Stimulated activated memory B cell treated with anti-CD40 and anti-IgM and Interleukin-4, amounts not matched to agents 10 μg/mL and 1 μg/mL and 100 μg/mL, for 72 hours (primary cell): Measurements from ENCODE around the gene ARHGAP9.
"Not testable (repeated sequence)": the region's sequence is repeated elsewhere in the genome, so short reads cannot be mapped to it uniquely, and the experiment has no call there.

Experiments
- ATAC-seq: fragments of 150-1000 bp; cut with Tn5 transposase; 2 replicates; pipeline ENCODE4 v1.10.0; 2021
- H3K27ac Mint-ChIP-seq: one replicate; pipeline ENCODE4 v1.8.0; 2022; ENCODE audit warnings: mild to moderate bottlenecking, mixed read lengths
- H3K27me3 Mint-ChIP-seq: one replicate; pipeline ENCODE4 v1.8.0; 2022; ENCODE audit warnings: mixed read lengths
- H3K36me3 Mint-ChIP-seq: one replicate; pipeline ENCODE4 v1.8.0; 2022; ENCODE audit warnings: mixed read lengths
- H3K4me1 Mint-ChIP-seq: one replicate; pipeline ENCODE4 v1.8.0; 2022; ENCODE audit warnings: mixed read lengths
- H3K4me3 Mint-ChIP-seq: one replicate; pipeline ENCODE4 v1.8.0; 2022; ENCODE audit warnings: mild to moderate bottlenecking, moderate library complexity, mixed read lengths
- H3K9me3 Mint-ChIP-seq: one replicate; pipeline ENCODE4 v1.8.0; 2022; ENCODE audit warnings: mixed read lengths

Gene ARHGAP9

DNA sequence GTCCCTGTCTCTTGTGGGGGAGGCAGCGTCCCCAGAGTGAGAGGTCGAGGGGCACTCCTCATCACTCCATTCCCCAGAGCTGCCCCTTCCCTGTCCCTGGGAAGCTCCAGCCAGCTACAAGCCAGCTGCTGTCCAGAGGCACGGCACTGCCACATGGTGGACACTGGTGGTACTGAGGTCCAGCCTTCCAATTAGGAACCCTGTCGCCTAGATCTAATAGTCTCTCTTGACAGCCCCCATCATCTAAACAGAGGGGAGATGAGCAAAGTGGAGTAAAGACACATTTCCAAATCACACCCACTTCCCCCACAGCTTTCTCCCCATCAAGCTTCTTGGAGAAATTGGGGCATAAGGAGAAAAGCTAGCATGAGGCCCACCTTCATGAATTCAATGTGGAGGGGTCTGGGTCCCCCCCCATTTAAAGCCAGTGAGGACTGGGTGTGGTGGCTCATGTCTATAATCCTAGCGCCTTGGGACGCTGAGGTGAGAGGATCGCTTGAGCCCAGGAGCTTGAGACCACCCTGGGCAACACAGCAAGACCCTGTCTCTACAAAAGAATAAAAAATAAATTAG, 26.6 kb downstream of the ARHGAP9 start:
- H3K4me3 Mint-ChIP-seq: no peak overlapping the region
- H3K9me3 Mint-ChIP-seq: no peaks in the 10 kb centered on the region
- H3K27me3 Mint-ChIP-seq: no peaks in the 10 kb centered on the region
- H3K27ac Mint-ChIP-seq: peak overlapping the region; percentile 71
- ATAC-seq: peak; percentile 31
- H3K4me1 Mint-ChIP-seq: peaks cover 30% of the 10 kb centered on the region
- no peaks in the 10 kb centered on the region for H3K36me3 Mint-ChIP-seq

DNA sequence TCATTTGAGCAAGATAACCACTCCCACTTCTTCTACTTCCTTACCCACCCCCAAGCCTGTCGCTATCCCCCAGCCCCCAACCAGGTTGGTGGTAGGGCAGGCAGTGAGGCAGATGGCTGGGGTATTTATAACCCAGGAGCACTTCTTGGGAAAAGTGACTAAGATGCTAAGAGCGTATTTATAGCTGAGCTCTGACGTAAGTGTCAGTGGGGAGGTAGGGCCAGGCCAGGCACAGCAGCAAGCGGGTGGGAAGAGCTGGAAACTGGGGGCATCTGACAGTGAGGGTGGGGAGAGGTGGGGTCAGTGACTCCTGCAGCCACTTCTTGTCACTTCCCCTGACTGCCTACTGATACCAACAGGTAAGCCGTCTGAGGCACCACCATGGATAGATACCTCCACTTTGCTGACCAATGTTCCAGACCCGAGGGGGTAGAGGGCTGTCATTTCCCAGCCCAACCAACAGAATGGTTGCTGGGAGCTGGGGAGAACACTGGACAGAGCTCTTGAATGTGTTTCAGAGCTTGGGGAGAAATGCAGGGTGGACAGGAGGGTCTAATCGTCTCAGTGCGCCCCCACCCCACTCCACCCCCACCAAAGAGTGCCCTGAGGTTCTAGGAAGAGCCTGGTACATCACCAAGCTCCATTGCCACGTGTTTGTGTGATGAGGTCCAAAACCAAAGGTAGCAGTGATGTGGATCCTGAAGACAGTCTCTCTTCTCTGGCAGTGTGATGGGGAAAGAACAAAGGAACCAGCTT, 27.3 kb downstream of the ARHGAP9 start:
- Mint-ChIP-seq H3K9me3 (no peaks in the 10 kb centered on the region), H3K36me3 (no peaks in the 10 kb centered on the region), H3K27me3 (no peaks in the 10 kb centered on the region), H3K4me3 (peak overlapping the region; percentile 38), H3K4me1 (peaks cover 28% of the 10 kb centered on the region), H3K27ac (peak overlapping the region; percentile 71)
- peak; percentile 76 for ATAC-seq

DNA sequence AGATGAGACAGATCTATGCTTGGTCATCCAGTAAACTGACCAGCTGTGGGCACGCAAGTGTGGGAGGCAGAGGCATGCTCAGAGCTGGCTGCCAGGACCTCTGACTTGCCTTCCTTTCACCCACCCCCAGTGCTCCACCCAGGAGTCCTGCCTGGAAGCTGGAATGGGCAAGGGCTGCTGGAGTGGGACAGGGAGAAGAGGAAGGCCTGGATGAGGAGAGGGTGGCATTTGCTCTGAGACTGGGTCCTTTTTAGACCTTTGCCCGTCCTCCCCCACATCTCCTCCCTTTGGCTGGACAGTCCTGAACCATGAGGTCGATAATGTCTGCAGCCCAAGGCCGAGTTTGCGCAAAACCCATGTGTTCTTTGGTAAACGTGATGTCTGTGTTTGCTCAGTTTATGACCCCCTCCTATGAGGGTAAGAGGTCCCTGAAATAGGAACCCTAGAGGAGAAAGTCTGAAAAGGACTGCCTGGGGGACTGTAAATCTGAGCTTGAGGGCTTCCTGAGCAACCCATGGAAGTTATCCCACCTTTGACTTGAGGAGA, 28.4 kb downstream of the ARHGAP9 start:
- Mint-ChIP-seq H3K36me3 (no peaks in the 10 kb centered on the region), H3K27me3 (no peaks in the 10 kb centered on the region), H3K9me3 (no peaks in the 10 kb centered on the region), H3K4me3 (no peak overlapping the region), H3K4me1 (peaks cover 22% of the 10 kb centered on the region), H3K27ac (peak overlapping the region; percentile 26)
- no peak for ATAC-seq

DNA sequence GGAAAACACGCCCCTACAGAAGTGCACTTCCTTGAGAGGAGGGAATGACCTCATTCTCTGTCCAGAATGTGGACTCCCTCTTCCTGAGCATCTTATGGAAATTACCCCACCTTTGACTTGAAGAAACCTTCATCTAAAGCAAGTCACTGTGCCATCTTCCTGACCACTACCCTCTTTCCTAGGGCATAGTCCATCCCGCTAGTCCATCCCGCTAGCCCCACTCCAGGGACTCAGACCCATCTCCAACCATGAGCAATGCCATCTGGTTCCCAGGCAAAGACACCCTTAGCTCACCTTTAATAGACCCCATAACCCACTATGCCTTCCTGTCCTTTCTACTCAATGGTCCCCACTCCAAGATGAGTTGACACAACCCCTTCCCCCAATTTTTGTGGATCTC, 29.6 kb downstream of the ARHGAP9 start:
- Mint-ChIP-seq H3K9me3 (no peaks in the 10 kb centered on the region), H3K36me3 (no peaks in the 10 kb centered on the region), H3K4me3 (no peak overlapping the region), H3K27ac (peak overlapping the region; percentile 26), H3K4me1 (peaks cover 17% of the 10 kb centered on the region), H3K27me3 (no peaks in the 10 kb centered on the region)
- ATAC-seq: no peak

DNA sequence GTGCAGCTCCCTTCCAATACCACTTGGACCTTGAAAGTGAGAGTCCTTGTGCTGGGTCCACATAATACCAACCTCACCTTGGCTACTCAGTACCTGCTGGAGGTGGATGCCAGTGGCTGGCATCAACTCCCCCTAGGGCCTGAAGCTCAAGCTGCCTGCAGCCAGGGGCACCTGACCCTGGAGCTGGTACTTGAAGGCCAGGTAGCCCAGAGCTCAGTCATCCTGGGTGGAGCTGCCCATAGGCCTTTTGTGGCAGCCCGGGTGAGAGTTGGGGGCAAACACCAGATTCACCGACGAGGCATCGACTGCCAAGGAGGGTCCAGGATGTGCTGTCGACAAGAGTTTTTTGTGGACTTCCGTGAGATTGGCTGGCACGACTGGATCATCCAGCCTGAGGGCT, 30.3 kb downstream of the ARHGAP9 start:
- Mint-ChIP-seq H3K9me3 (no peaks in the 10 kb centered on the region), H3K27ac (no peak overlapping the region), H3K4me3 (no peak overlapping the region), H3K4me1 (peaks cover 20% of the 10 kb centered on the region), H3K27me3 (no peaks in the 10 kb centered on the region), H3K36me3 (no peaks in the 10 kb centered on the region)
- ATAC-seq: no peak

DNA sequence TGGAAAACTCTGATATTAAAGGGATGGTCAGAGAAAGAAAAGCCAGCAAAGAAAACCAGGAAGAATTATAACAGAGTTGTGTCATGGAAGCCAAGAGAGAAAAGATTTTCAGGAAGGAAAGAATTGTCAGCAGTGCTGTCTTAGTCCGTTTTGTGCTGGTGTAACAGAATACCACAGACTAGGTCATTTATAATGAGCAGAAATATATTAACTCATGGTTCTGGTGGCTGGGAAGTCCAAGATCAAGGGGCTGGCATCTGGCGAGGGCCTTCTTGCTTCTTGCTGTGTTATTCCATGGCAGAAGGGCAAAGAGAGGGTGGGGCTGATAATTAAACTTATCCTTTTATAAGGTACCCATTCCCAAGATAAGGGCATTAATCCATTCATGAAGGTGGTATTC, 31.0 kb downstream of the ARHGAP9 start:
- no peak overlapping the region for H3K27ac Mint-ChIP-seq
- no peak for ATAC-seq
- no peaks in the 10 kb centered on the region for H3K36me3 Mint-ChIP-seq
- H3K9me3 Mint-ChIP-seq: no peaks in the 10 kb centered on the region
- H3K27me3 Mint-ChIP-seq: no peaks in the 10 kb centered on the region
- peaks cover 20% of the 10 kb centered on the region for H3K4me1 Mint-ChIP-seq
- H3K4me3 Mint-ChIP-seq: no peak overlapping the region

DNA sequence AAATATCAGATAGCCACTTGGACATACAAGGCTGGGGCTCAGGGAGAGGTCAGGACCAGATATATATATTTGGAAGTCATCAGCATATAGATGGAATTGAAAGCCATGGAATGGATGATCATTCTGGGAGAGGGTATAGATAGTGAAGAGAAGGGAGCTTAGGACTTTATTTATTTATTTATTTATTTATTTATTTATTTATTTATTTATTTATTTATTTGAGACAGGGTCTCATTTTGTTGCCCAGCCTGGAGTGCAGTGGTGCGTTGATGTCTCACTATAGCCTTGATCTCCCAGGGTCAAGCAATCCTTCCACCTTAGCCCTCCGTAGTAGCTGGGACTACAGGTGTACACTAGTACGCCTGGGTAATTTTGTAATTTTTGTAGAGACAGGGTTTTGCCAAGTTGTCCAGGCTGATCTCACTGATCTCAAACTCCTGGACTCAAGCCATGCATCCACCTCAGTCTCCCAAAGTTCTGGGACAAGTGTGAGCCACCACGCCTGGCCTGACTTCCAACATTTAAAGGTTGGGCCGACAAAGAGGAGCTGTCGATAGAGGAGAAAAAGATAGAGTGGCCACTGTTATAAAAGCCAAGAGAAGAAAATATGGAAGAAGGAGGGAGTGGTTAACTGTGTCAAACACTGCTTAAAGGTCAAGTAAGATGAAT, 33.2 kb downstream of the ARHGAP9 start:
- no peak for ATAC-seq
- Mint-ChIP-seq H3K4me3 (no peak overlapping the region), H3K27me3 (no peaks in the 10 kb centered on the region), H3K9me3 (no peaks in the 10 kb centered on the region), H3K36me3 (peaks cover 6% of the 10 kb centered on the region), H3K4me1 (peaks cover 14% of the 10 kb centered on the region), H3K27ac (no peak overlapping the region)

DNA sequence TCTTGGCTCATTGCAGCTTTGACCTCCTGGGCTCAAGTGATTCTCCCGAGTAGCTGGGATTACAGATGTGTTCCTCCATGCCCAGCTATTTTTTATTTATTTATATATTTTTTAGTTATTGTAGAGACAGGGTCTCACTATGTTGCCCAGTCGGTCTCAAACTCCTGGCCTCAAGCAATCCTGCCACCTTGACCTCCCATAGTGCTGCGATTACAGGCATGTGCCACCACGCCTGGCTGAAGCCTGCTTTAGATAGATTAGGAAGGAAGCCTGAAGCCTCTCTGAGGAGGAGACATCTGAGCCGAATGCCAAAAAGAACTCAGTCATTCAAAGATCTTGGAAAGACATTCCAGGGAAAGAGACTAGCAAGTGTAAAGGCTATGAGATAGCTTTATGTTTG, 34.9 kb downstream of the ARHGAP9 start:
- Mint-ChIP-seq H3K27me3 (peaks cover 8% of the 10 kb centered on the region), H3K4me3 (no peak overlapping the region), H3K27ac (peak overlapping the region; percentile 6), H3K36me3 (peaks cover 6% of the 10 kb centered on the region), H3K9me3 (peaks cover 4% of the 10 kb centered on the region), H3K4me1 (peaks cover 8% of the 10 kb centered on the region)
- no peak for ATAC-seq

DNA sequence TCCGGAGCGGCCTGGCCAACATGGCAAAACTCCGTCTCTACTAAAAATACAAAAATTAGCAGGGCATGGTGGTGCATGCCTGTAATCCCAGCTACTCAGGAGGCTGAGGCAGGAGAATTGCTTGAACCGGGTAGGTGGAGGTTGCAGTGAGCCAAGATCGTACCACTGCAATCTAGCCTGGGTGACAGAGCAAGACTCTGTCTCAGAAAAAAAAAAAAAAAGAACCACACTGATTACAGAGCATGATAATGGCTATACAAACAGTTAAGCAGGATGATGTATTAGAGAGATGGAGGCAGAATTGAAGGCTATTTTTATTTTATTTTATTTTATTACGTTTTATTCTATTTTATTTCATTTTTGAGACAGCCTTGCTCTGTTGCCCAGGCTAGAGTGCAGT, 35.3 kb downstream of the ARHGAP9 start:
- not testable (repeated sequence) for H3K4me1 Mint-ChIP-seq, H3K9me3 Mint-ChIP-seq, H3K36me3 Mint-ChIP-seq, ATAC-seq, H3K27me3 Mint-ChIP-seq, H3K4me3 Mint-ChIP-seq, H3K27ac Mint-ChIP-seq

DNA sequence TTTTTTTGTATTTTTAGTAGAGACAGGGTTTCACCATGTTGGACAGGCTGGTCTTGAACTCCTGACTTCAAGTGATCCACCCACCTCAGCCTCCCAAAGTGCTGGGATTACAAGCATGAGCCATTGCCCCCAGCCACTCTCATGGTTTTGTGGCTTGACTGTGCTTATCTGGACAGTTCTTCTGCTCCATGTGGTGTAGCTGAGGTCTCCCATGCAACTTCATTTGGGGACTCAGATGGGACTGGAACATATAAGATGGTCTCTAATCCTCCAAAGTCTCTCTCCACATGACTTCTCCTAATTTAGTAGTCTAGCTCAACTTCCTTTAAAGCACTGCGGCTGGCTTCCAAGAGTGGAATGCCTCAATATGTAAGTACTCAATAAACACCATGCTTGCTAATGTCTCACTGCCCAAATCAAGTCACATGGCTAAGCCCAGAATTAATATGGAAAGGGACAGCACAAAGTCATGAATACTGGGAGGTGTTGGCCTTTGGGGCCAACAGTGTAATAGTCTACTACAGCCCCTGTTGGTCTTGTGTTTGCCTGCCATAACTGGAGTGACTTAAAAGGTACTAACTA, 37.7 kb downstream of the ARHGAP9 start:
- no peak for ATAC-seq
- Mint-ChIP-seq H3K27ac (no peak overlapping the region), H3K9me3 (peaks cover 4% of the 10 kb centered on the region), H3K4me3 (no peak overlapping the region), H3K4me1 (peaks cover 8% of the 10 kb centered on the region), H3K36me3 (peaks cover 6% of the 10 kb centered on the region), H3K27me3 (peaks cover 8% of the 10 kb centered on the region)

DNA sequence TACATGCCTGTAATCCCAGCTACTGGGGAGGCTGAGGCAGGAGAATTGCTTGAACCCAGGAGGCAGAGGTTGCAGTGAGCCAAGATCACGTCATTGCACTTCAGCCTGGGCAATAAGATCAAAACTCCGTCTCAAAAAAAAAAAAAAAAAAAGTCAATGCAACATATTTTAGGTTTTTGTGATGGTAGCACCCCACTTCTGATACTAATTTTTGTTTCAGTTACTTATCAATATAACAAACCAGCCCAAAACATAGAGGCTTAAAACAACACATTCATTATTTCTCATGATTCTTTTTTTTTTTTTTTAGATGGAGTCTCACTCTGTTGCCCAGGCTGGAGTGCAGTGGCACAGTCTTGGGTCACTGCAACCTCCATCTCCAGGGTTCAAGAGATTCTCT, 38.3 kb downstream of the ARHGAP9 start:
- not testable (repeated sequence) for H3K4me1 Mint-ChIP-seq, H3K36me3 Mint-ChIP-seq, H3K27ac Mint-ChIP-seq, H3K27me3 Mint-ChIP-seq, ATAC-seq, H3K9me3 Mint-ChIP-seq, H3K4me3 Mint-ChIP-seq

DNA sequence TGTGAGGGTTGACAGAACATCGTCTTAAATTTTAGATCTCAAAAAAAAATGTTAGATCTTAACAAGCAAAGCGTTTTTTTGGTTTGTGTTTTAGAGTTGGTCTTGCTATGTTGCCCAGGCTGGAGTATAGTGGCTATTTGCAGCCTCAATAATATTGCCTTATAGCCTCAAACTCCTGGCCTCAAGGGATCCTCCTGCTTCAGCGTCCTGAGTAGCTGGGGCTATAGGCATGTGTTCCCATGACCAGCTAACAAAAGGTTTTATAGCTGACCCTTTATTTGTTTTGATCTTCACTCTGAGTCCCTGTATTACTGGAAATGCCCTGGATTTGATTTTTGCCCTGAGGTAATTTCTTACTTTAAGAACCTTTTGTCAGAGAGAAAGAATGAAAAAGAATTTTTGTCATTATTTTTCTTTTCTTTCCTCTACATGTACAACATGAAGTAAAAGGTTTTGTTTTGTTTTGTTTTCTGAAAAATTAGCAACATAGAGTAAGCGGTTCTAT, 39.9 kb downstream of the ARHGAP9 start:
- H3K27me3 Mint-ChIP-seq: peaks cover 8% of the 10 kb centered on the region
- H3K4me3 Mint-ChIP-seq: no peak overlapping the region
- no peak for ATAC-seq
- peaks cover 4% of the 10 kb centered on the region for H3K9me3 Mint-ChIP-seq
- H3K36me3 Mint-ChIP-seq: peaks cover 6% of the 10 kb centered on the region
- no peak overlapping the region for H3K27ac Mint-ChIP-seq
- peaks cover under 1% of the 10 kb centered on the region for H3K4me1 Mint-ChIP-seq

DNA sequence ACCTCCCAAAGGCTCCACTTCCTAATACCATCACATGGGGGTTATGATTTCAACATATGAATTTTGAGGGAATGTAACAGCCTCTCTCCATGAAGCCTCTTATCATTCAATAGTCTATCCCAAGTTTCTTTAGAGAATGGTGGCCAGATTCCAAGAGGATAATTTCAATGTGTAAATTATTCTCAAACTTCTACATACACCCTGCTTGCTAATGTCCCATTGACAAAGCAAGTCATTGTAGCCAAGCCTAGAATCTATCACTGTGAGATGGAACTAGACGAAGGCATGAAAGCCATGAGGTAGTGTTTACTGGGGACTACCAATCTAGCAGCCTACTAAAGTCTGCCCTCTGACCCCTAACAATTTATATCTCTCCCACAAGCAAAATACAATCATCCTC, 41.3 kb downstream of the ARHGAP9 start:
- Mint-ChIP-seq H3K9me3 (peaks cover 4% of the 10 kb centered on the region), H3K36me3 (peaks cover 6% of the 10 kb centered on the region), H3K27me3 (peaks cover 8% of the 10 kb centered on the region), H3K4me1 (no peaks in the 10 kb centered on the region), H3K27ac (no peak overlapping the region), H3K4me3 (no peak overlapping the region)
- no peak for ATAC-seq

DNA sequence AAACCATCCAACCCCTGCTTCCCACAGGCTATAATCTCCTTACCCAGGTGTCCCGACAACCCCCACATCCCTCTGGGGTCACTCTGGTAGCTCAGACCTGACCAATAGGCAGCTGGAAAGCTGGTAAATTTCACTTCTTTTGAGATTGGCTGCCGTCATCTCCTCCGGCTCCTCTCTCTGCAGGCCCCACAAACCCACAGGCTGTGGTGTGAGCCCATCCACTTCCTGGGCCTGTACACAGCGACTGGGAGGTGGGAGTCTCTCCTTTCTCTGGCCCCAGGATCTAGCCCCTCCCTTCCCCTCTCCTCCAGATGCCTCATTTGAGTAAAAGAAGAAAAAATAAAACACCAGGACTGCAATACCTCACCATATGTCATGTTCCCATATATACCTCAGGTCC, 44.4 kb downstream of the ARHGAP9 start:
- no peak for ATAC-seq
- no peaks in the 10 kb centered on the region for H3K9me3 Mint-ChIP-seq
- H3K36me3 Mint-ChIP-seq: no peaks in the 10 kb centered on the region
- H3K4me3 Mint-ChIP-seq: no peak overlapping the region
- H3K4me1 Mint-ChIP-seq: peaks cover 10% of the 10 kb centered on the region
- no peaks in the 10 kb centered on the region for H3K27me3 Mint-ChIP-seq
- no peak overlapping the region for H3K27ac Mint-ChIP-seq

DNA sequence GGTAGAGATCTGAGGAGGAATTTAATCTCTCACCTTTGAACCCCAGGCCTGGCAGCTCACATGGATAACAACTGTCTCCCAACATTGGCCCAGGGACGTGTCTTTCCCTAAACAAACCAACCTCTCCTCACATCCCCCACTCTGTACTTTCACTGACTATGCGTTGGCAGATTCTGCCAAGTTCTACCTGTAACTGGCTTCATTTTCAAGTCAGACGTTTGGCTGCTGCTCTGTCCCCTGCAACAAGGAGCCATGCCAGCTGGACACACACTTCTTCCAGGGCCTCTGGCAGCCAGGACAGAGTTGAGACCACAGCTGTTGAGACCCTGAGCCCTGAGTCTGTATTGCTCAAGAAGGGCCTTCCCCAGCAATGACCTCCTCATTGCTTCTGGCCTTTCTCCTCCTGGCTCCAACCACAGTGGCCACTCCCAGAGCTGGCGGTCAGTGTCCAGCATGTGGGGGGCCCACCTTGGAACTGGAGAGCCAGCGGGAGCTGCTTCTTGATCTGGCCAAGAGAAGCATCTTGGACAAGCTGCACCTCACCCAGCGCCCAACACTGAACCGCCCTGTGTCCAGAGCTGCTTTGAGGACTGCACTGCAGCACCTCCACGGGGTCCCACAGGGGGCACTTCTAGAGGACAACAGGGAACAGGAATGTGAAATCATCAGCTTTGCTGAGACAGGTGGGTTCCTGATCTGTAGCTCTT, 45.0 kb downstream of the ARHGAP9 start, which contains the start of gene INHBC:
Gene INHBC, plus strand, starts transcription at position 268 of the 707 bp plus-strand sequence. Its CDS starts 103 bp downstream, at position 371.
- Mint-ChIP-seq H3K27me3 (no peaks in the 10 kb centered on the region), H3K27ac (peak within 1 kb of the TSS; percentile 5), H3K4me1 (peaks cover 14% of the 10 kb centered on the region), H3K36me3 (no peaks in the 10 kb centered on the region), H3K4me3 (no peak within 1 kb of the TSS), H3K9me3 (no peaks in the 10 kb centered on the region)
- no peak for ATAC-seq
